HG02763 (cell line): ENCODE results near the gene OR1J1.

Experiments used
- ATAC-seq: cut with Tn5 transposase; IDR thresholded peaks from one replicate; pipeline ENCODE4 v1.9.1; 2021; ENCODE audit warnings: mild to moderate bottlenecking, moderate library complexity; ENCODE audit not compliant: unreplicated experiment

OR1J1 gene

DNA sequence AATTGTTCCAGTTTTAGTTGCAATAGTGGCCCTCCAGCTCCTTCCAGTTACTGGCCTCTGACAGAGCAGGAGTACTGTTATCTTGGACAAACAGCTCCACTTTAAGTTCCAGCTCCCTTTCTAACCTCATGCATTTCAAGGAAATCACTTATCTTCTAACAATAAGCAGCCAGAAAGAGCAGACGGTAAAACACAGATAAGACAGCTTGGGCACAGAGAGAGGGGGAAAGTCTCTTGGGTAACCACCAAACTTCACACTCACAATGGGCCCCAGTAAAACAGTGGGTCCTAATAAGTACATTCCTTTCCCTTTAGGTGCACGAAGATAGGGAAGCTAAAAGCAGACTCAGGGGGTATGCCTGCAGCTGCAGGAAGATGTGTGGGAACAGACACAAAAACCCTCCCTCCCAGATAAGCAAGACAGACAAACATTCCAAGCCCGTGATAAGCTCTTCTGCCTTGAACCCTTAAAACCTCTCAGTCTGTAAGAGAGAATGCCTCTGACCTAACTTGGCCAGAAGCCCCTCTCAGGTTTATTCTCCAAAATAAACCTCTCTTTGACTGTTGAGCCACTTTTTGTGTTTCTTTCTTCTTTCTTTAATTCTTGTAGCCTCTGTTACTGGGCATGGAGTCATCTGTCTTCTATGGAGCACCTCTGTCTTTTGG, 30.8 kb downstream of the OR1J1 start:
- ATAC-seq, result no peak

DNA sequence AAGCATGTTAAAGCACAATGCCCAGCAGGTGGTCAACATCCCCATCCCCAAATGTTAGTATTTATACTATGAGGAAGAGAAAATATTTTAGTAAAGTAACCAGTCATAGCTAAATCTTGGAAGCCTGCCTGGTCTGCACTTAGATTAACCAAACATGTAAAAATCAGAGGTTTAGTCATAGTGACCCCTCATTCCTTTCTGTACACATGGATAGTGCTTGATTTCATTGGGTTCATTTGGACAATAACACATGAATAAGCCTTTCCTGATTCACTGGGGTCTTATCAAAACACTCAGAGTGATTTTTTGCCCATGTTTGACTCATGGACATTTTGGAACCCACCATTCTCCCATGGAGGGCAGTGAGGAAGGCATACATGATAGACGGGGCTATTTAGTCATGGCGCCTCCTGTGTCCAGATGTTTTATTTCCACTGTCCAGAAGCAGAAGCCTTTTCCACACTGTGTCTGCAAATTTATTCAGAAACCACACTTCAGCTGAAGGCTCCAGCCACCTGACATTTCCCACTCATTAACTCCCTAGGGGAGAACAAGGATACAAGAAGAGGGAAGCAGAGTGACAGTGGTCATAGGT, 32.5 kb downstream of the OR1J1 start:
- ATAC-seq, result no peak

DNA sequence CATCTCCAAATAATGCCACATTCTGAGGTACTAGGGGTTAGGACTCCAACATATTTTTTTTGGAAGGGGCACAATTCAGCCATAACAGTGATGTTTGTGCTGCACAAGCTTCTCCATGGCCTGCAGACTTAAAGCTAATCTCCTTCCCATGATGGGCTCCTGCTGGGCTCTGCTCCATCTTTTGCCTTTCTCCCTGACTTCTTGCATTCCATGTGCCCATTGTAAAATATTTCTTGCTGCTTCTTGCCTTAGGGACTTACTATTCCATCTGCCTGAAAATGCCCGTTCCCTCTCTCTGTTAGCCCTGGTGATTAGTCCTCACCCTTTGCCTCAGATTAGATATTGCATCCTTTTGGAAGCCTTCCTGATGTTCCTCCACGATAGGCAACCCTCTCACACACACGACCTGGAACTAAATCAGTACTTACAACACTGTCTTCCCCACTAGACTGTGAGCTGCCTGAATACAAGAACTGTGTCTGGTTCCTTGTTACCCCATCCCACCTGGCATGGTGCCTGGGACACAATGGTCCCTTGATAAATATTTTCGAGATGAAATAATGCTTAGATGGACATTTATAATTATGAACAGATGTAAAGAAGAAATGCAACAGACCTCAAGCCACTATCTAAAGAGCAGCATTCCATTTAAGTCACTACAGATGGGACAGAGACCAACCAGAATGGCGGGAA, 33.5 kb downstream of the OR1J1 start:
- no peak for ATAC-seq

DNA sequence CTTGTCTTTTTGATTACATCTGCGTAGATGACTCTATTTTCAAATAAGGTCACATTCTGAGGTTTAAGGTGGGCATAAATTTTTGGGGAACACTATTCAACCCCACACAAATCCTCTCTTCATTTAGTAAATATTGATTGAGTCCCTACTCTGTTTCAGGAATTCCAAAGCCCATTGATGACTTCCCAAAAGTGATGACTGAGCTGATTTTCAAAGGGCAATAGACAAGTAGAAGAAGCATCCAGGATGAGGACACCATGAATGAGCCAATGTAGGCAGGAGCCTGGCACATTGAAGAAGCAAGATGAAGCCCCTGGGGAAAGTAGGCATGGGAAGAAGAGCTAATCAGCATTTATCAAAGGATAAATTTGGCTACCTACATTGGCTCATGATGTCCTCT, 35.2 kb downstream of the OR1J1 start:
- ATAC-seq, result no peak
